Gastrocnemius medialis (tissue), 4 donors: ENCODE results near the gene APOBR. TPM values are rescaled to one million over a fixed set of nuclear protein-coding genes. Genes with fewer than 3 reads are reported as not detected.

ENCODE experiments used
- ATAC-seq, 2 donors: fragments of 150-250 bp; one replicate each; pipeline ENCODE4 v1.9.1; 2016
- DNase-seq, 2 donors: peaks; one replicate each; pipeline ENCODE4 v3.0.0-alpha.2; 2019
- H3K27ac ChIP-seq, 4 donors: fragments of 200-600 bp; sonication (generic); 1 replicate in 1 of 4; 2 replicates in 3 of 4; pipeline ENCODE4 v1.5.1; 2016 to 2018; ENCODE audit warnings: mild to moderate bottlenecking in 2 of 4, moderate library complexity in 1 of 4
- H3K27me3 ChIP-seq, 3 donors: fragments of 200-600 bp; sonication (generic) in 2 of 3; 1 replicate in 1 of 3; 2 replicates in 2 of 3; pipeline versions ENCODE4 v1.5.1 to v1.6.0; 2016 to 2019; ENCODE audit warnings: mild to moderate bottlenecking in 1 of 3, moderate library complexity in 1 of 3
- H3K36me3 ChIP-seq, 2 donors: fragments of 200-600 bp; sonication (generic) in 1 of 2; one replicate each; pipeline ENCODE4 v1.5.1; 2017 to 2018
- H3K4me1 ChIP-seq, 2 donors: fragments of 200-600 bp; sonication (generic) in 1 of 2; one replicate each; pipeline ENCODE4 v1.5.1; 2016 to 2017; ENCODE audit warnings: mild to moderate bottlenecking in 2 of 2
- H3K4me3 ChIP-seq, 4 donors: fragments of 200-600 bp; sonication (generic) in 3 of 4; 1 replicate in 1 of 4; 2 replicates in 3 of 4; pipeline ENCODE4 v1.5.1; 2016 to 2019; ENCODE audit warnings: mild to moderate bottlenecking in 2 of 4
- H3K9me3 ChIP-seq, 3 donors: fragments of 200-600 bp; sonication (generic) in 2 of 3; 1 replicate in 1 of 3; 2 replicates in 2 of 3; pipeline ENCODE4 v1.5.1; 2016 to 2019
- CTCF ChIP-seq, 5 experiments: fragments of 450-650 bp in 3 of 5; fragments of 200-600 bp in 2 of 5; sonication (generic) in 2 of 5; IDR thresholded peaks in 4 of 5; conservative IDR thresholded peaks in 1 of 5; 1 replicate in 4 of 5; 2 replicates in 1 of 5; pipeline ENCODE4 v1.5.1; 2016 to 2019; ENCODE audit warnings: antibody characterized with exemption in 5 of 5, mild to moderate bottlenecking in 3 of 5, moderate library complexity in 3 of 5
- POLR2A ChIP-seq, 2 donors: fragments of 450-650 bp; IDR thresholded peaks; one replicate each; pipeline ENCODE4 v1.6.1; 2017; ENCODE audit warnings: antibody characterized with exemption in 2 of 2, mild to moderate bottlenecking in 2 of 2, moderate library complexity in 2 of 2
- in situ Hi-C, 4 donors: fragments of 200-750 bp; cut with MboI; loops; one replicate each; pipeline versions ENCODE4 v1.15.0 to v1.8.0; 2017; ENCODE audit warnings: low sequenced_read_pairs in 4 of 4
- intact Hi-C: fragments of 100-400 bp; cut with DNase I; formaldehyde crosslinking; loops from one replicate; pipeline ENCODE4 v1.15.1; 2023; ENCODE audit warnings: low total_unique reads
- total RNA-seq, 4 donors: library from RNA; depleted of rRNA; stranded (reverse); fragments of >200 nt; gene quantifications; one replicate each; pipeline versions ENCODE4 v1.1.0 to v1.2.3, GENCODE V29; 2016

The APOBR gene
- total RNA-seq, 4 donors from 2014 or later: 0.15 to 1.4 (median 0.54) TPM

GRCh38 chr16:28538733-28539596 is 44.5 kb downstream of the APOBR start, which contains the start of gene NUPR1:
Gene NUPR1 (minus strand): TSS chr16:28538974. CDS start chr16:28538907, 67 bp downstream.
- intact Hi-C loops (loop anchor here (2.0 to 10.0 kb wide), 5 partner anchors 336 to 1526 kb away; partner anchors contain the start of genes ALDOA, ATP2A1, KDM8 and MAZ), in situ Hi-C loops (loop anchor here in 1 of 4 donors (25.0 kb wide), 1 partner anchor 298 kb away; the partner anchor contains the start of gene TUFM)
- Histone ChIP-seq H3K27ac (peak within 1 kb of the TSS; percentile 98 to 99 (median 99)), H3K4me1 (peaks cover 22 to 35% of the 10 kb centered on the region in 2 donors), H3K27me3 (no peaks in the 10 kb centered on the region), H3K9me3 (no peaks in the 10 kb centered on the region), H3K4me3 (peak within 1 kb of the TSS; percentile 66 to 79 (median 68)), H3K36me3 (peaks cover 0 to 10% of the 10 kb centered on the region in 2 donors)
- DNase-seq: peak; percentile 98 to 99
- ATAC-seq: peak; percentile 84 to 85
- TF ChIP-seq POLR2A (IDR thresholded peaks at IDR 0.05) (peak; percentile 91 to 96), CTCF (IDR thresholded peaks at IDR 0.05 in 4 of 5, conservative IDR thresholded peaks at IDR 0.05 in 1 of 5) (no peak)

- TF ChIP-seq POLR2A (IDR thresholded peaks at IDR 0.05) (no peak), CTCF (IDR thresholded peaks at IDR 0.05 in 4 of 5, conservative IDR thresholded peaks at IDR 0.05 in 1 of 5) (no peak)
- H3K4me1 ChIP-seq: peaks cover 19 to 24% of the 10 kb centered on the region in 2 donors
- peak overlapping the region; percentile 98 to 99 (median 99) for H3K27ac ChIP-seq
- no peaks in the 10 kb centered on the region for H3K9me3 ChIP-seq
- DNase-seq (no peak), ATAC-seq (no peak)
- no peaks in the 10 kb centered on the region for H3K27me3 ChIP-seq
- in situ Hi-C loops: loop anchor here in 1 of 4 donors (25.0 kb wide), 1 partner anchor 297 kb away; the partner anchor contains the start of gene TUFM
- peaks cover 0 to 10% of the 10 kb centered on the region in 2 donors for H3K36me3 ChIP-seq
- H3K4me3 ChIP-seq: no peak overlapping the region
- intact Hi-C loops: no loop called here
These were observed 45.9 kb downstream of the APOBR start for GRCh38 chr16:28540346-28540745.

- H3K36me3 ChIP-seq: peaks cover 0 to under 1% of the 10 kb centered on the region in 2 donors
- in situ Hi-C loops (loop anchor here in 1 of 4 donors (25.0 kb wide), 1 partner anchor 295 kb away; the partner anchor contains the start of gene TUFM), intact Hi-C loops (no loop called here)
- H3K4me3 ChIP-seq: no peak overlapping the region
- H3K27ac ChIP-seq: peak overlapping the region; percentile 57 to 98 (median 67)
- H3K9me3 ChIP-seq: no peaks in the 10 kb centered on the region
- DNase-seq: no peak
- peaks cover 7 to 11% of the 10 kb centered on the region in 2 donors for H3K4me1 ChIP-seq
- no peak for ATAC-seq
- no peaks in the 10 kb centered on the region for H3K27me3 ChIP-seq
- TF ChIP-seq CTCF (IDR thresholded peaks at IDR 0.05 in 4 of 5, conservative IDR thresholded peaks at IDR 0.05 in 1 of 5) (no peak), POLR2A (IDR thresholded peaks at IDR 0.05) (peak in 1 of 2 donors; percentile 10)
These were observed 48.2 kb downstream of the APOBR start for GRCh38 chr16:28542646-28543045.

GRCh38 chr16:28543072-28543471 is 48.6 kb downstream of the APOBR start:
- in situ Hi-C loops: loop anchor here in 1 of 4 donors (25.0 kb wide), 1 partner anchor 294 kb away; the partner anchor contains the start of gene TUFM
- intact Hi-C loops: no loop called here

More at GRCh38 chr16:28543072-28543471, 48.6 kb downstream of the APOBR start:
- peaks cover 7 to 11% of the 10 kb centered on the region in 2 donors for H3K4me1 ChIP-seq
- peak; percentile 19 to 24 for ATAC-seq
- H3K27me3 ChIP-seq: no peaks in the 10 kb centered on the region
- H3K27ac ChIP-seq: peak overlapping the region; percentile 57 to 98 (median 67)
- H3K36me3 ChIP-seq: no peaks in the 10 kb centered on the region
- no peaks in the 10 kb centered on the region for H3K9me3 ChIP-seq
- TF ChIP-seq POLR2A (IDR thresholded peaks at IDR 0.05): no peak
- TF ChIP-seq CTCF (IDR thresholded peaks at IDR 0.05 in 4 of 5, conservative IDR thresholded peaks at IDR 0.05 in 1 of 5): no peak
- no peak overlapping the region for H3K4me3 ChIP-seq
- peak; percentile 40 to 62 for DNase-seq
